ENCODE data around the gene PPM1D.

PPM1D gene

DNA sequence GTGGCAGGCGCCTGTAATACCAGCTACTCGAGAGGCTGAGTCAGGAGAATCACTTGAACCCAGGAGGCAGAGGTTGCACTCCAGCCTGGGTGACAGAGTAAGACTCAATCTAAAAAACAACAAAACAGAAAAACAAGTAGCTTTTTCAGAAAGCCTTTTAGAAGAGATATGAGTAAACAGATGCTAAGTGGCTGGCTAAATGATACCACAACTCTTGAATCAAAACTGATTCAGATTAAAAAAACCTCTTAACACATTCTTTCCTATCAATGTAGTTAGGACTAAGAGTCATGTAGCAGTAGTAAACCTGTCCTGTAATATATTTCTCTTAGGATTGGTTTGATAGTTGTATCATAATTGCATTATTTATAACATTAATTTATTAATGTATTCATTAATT lies 23.0 kb downstream of the PPM1D start:
- no peaks in the 10 kb centered on the region for H3K27me3 ChIP-seq (ENCODE audit: control insufficient read depth, insufficient read depth, low read length)
- H3K9me3 ChIP-seq (ENCODE audit: control insufficient read depth, insufficient read depth, low read length), result no peaks in the 10 kb centered on the region
- no peaks in the 10 kb centered on the region for H3K4me1 ChIP-seq (ENCODE audit: control insufficient read depth, insufficient read depth, low read length)
- H3K9ac ChIP-seq (ENCODE audit: low read depth, low read length), result no peak overlapping the region
- H3K4me3 ChIP-seq (ENCODE audit: low read depth, low read length), result no peak overlapping the region
- no peak overlapping the region for H3K27ac ChIP-seq (ENCODE audit: low read depth, low read length)
- peaks cover 15% of the 10 kb centered on the region for H3K36me3 ChIP-seq (ENCODE audit: control insufficient read depth, insufficient read depth, low read length)

- Histone ChIP-seq H3K9ac (ENCODE audit: low read depth, low read length) (no peak overlapping the region), H3K4me3 (ENCODE audit: low read depth, low read length) (no peak overlapping the region), H3K4me1 (ENCODE audit: control insufficient read depth, insufficient read depth, low read length) (no peaks in the 10 kb centered on the region), H3K27ac (ENCODE audit: low read depth, low read length) (no peak overlapping the region), H3K27me3 (ENCODE audit: control insufficient read depth, insufficient read depth, low read length) (no peaks in the 10 kb centered on the region), H3K36me3 (ENCODE audit: control insufficient read depth, insufficient read depth, low read length) (peaks cover 15% of the 10 kb centered on the region), H3K9me3 (ENCODE audit: control insufficient read depth, insufficient read depth, low read length) (no peaks in the 10 kb centered on the region)
Observed at GRCh38 chr17:60623415-60623814, 23.4 kb downstream of the PPM1D start.

DNA sequence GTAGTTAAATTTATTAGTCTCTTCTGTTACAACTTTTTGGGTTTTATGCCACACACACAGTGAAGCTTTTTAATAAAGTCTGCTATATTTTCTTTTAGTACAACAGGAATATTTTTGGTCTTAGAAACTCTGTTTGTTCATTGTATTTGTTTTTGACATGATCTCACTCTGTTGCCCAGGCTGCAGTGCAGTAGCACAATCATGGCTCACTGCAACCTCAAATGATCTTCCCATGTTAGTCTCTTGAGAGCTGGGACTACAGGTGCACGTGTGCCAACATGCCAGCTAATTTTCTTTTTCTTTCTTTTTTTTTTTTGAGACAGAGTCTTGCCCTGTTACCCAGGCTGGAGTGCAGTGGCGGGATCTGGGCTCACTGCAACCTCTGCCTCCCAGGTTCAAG lies 27.1 kb downstream of the PPM1D start:
- no peaks in the 10 kb centered on the region for H3K9me3 ChIP-seq (ENCODE audit: control insufficient read depth, insufficient read depth, low read length)
- no peak overlapping the region for H3K4me3 ChIP-seq (ENCODE audit: low read depth, low read length)
- H3K36me3 ChIP-seq (ENCODE audit: control insufficient read depth, insufficient read depth, low read length), result peaks cover 24% of the 10 kb centered on the region
- H3K27ac ChIP-seq (ENCODE audit: low read depth, low read length), result no peak overlapping the region
- no peak overlapping the region for H3K9ac ChIP-seq (ENCODE audit: low read depth, low read length)
- no peaks in the 10 kb centered on the region for H3K27me3 ChIP-seq (ENCODE audit: control insufficient read depth, insufficient read depth, low read length)
- H3K4me1 ChIP-seq (ENCODE audit: control insufficient read depth, insufficient read depth, low read length), result no peaks in the 10 kb centered on the region

- Histone ChIP-seq H3K27ac (ENCODE audit: low read depth, low read length) (no peak overlapping the region), H3K9ac (ENCODE audit: low read depth, low read length) (no peak overlapping the region), H3K36me3 (ENCODE audit: control insufficient read depth, insufficient read depth, low read length) (peaks cover 24% of the 10 kb centered on the region), H3K4me1 (ENCODE audit: control insufficient read depth, insufficient read depth, low read length) (no peaks in the 10 kb centered on the region), H3K27me3 (ENCODE audit: control insufficient read depth, insufficient read depth, low read length) (no peaks in the 10 kb centered on the region), H3K9me3 (ENCODE audit: control insufficient read depth, insufficient read depth, low read length) (no peaks in the 10 kb centered on the region), H3K4me3 (ENCODE audit: low read depth, low read length) (no peak overlapping the region)
Observed at GRCh38 chr17:60628252-60628889, 28.4 kb downstream of the PPM1D start.

GRCh38 chr17:60629120-60629519 lies 29.1 kb downstream of the PPM1D start:
- peaks cover 26% of the 10 kb centered on the region for H3K36me3 ChIP-seq (ENCODE audit: control insufficient read depth, insufficient read depth, low read length)

GRCh38 chr17:60630352-60630751 lies 30.4 kb downstream of the PPM1D start:
- Histone ChIP-seq H3K27me3 (ENCODE audit: control insufficient read depth, insufficient read depth, low read length) (no peaks in the 10 kb centered on the region), H3K9me3 (ENCODE audit: control insufficient read depth, insufficient read depth, low read length) (no peaks in the 10 kb centered on the region), H3K27ac (ENCODE audit: low read depth, low read length) (no peak overlapping the region), H3K36me3 (ENCODE audit: control insufficient read depth, insufficient read depth, low read length) (peaks cover 33% of the 10 kb centered on the region), H3K4me3 (ENCODE audit: low read depth, low read length) (no peak overlapping the region), H3K9ac (ENCODE audit: low read depth, low read length) (no peak overlapping the region), H3K4me1 (ENCODE audit: control insufficient read depth, insufficient read depth, low read length) (no peaks in the 10 kb centered on the region)

More at GRCh38 chr17:60629120-60629519, 29.1 kb downstream of the PPM1D start:
- Histone ChIP-seq H3K4me3 (ENCODE audit: low read depth, low read length) (no peak overlapping the region), H3K4me1 (ENCODE audit: control insufficient read depth, insufficient read depth, low read length) (no peaks in the 10 kb centered on the region), H3K27ac (ENCODE audit: low read depth, low read length) (no peak overlapping the region), H3K27me3 (ENCODE audit: control insufficient read depth, insufficient read depth, low read length) (no peaks in the 10 kb centered on the region), H3K9me3 (ENCODE audit: control insufficient read depth, insufficient read depth, low read length) (no peaks in the 10 kb centered on the region), H3K9ac (ENCODE audit: low read depth, low read length) (no peak overlapping the region)

GRCh38 chr17:60631119-60631518 lies 31.1 kb downstream of the PPM1D start:
- Histone ChIP-seq H3K4me1 (ENCODE audit: control insufficient read depth, insufficient read depth, low read length) (no peaks in the 10 kb centered on the region), H3K9ac (ENCODE audit: low read depth, low read length) (no peak overlapping the region), H3K27ac (ENCODE audit: low read depth, low read length) (no peak overlapping the region), H3K27me3 (ENCODE audit: control insufficient read depth, insufficient read depth, low read length) (no peaks in the 10 kb centered on the region), H3K4me3 (ENCODE audit: low read depth, low read length) (no peak overlapping the region), H3K36me3 (ENCODE audit: control insufficient read depth, insufficient read depth, low read length) (peaks cover 35% of the 10 kb centered on the region), H3K9me3 (ENCODE audit: control insufficient read depth, insufficient read depth, low read length) (no peaks in the 10 kb centered on the region)

- Histone ChIP-seq H3K4me1 (ENCODE audit: control insufficient read depth, insufficient read depth, low read length) (no peaks in the 10 kb centered on the region), H3K9ac (ENCODE audit: low read depth, low read length) (no peak overlapping the region), H3K36me3 (ENCODE audit: control insufficient read depth, insufficient read depth, low read length) (peaks cover 36% of the 10 kb centered on the region), H3K27ac (ENCODE audit: low read depth, low read length) (no peak overlapping the region), H3K27me3 (ENCODE audit: control insufficient read depth, insufficient read depth, low read length) (no peaks in the 10 kb centered on the region), H3K4me3 (ENCODE audit: low read depth, low read length) (no peak overlapping the region), H3K9me3 (ENCODE audit: control insufficient read depth, insufficient read depth, low read length) (no peaks in the 10 kb centered on the region)
Observed at GRCh38 chr17:60637683-60638082, 37.7 kb downstream of the PPM1D start.

DNA sequence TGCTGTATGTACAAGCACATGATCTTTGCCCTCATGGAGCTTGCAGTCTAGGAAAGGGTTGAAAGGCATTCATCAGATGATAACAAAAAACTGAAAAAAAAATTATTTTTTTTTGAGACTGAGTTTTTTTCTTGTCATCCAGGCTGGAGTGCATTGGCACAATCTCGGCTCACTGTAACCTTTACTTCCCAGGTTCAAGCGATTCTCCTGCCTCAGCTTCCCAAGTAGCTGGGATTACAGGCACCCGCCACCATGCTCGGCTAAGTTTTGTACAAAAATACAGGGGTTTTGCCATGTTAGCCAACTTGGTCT lies 39.0 kb downstream of the PPM1D start:
- Histone ChIP-seq H3K9ac (ENCODE audit: low read depth, low read length) (no peak overlapping the region), H3K4me3 (ENCODE audit: low read depth, low read length) (no peak overlapping the region), H3K4me1 (ENCODE audit: control insufficient read depth, insufficient read depth, low read length) (no peaks in the 10 kb centered on the region), H3K9me3 (ENCODE audit: control insufficient read depth, insufficient read depth, low read length) (no peaks in the 10 kb centered on the region), H3K27ac (ENCODE audit: low read depth, low read length) (no peak overlapping the region), H3K36me3 (ENCODE audit: control insufficient read depth, insufficient read depth, low read length) (peaks cover 29% of the 10 kb centered on the region), H3K27me3 (ENCODE audit: control insufficient read depth, insufficient read depth, low read length) (no peaks in the 10 kb centered on the region)

GRCh38 chr17:60640503-60640902 lies 40.5 kb downstream of the PPM1D start:
- H3K27ac ChIP-seq (ENCODE audit: low read depth, low read length), result no peak overlapping the region
- H3K9me3 ChIP-seq (ENCODE audit: control insufficient read depth, insufficient read depth, low read length), result no peaks in the 10 kb centered on the region
- no peak overlapping the region for H3K4me3 ChIP-seq (ENCODE audit: low read depth, low read length)
- H3K27me3 ChIP-seq (ENCODE audit: control insufficient read depth, insufficient read depth, low read length), result no peaks in the 10 kb centered on the region
- H3K9ac ChIP-seq (ENCODE audit: low read depth, low read length), result no peak overlapping the region
- no peaks in the 10 kb centered on the region for H3K4me1 ChIP-seq (ENCODE audit: control insufficient read depth, insufficient read depth, low read length)
- peaks cover 16% of the 10 kb centered on the region for H3K36me3 ChIP-seq (ENCODE audit: control insufficient read depth, insufficient read depth, low read length)

DNA sequence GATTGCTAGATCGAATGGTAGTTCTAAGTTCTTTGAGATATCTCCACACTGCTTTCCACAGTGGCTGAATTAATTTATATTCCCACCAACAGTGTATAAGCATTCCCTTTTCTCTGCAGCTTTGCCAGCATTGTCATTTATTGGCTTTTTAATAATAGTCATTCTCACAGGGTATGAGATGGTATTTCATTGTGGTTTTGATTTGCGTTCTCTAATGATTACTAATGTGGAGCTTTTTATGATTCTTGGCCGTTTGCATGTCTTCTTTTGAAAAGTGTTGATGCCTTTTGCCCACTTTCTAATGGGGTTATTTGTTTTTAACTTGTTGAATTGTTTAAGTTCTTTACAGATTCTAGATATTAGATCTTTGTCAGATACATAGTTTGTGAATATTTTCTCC lies 41.1 kb downstream of the PPM1D start:
- Histone ChIP-seq H3K9ac (ENCODE audit: low read depth, low read length) (no peak overlapping the region), H3K27ac (ENCODE audit: low read depth, low read length) (no peak overlapping the region), H3K9me3 (ENCODE audit: control insufficient read depth, insufficient read depth, low read length) (no peaks in the 10 kb centered on the region), H3K36me3 (ENCODE audit: control insufficient read depth, insufficient read depth, low read length) (peaks cover 10% of the 10 kb centered on the region; the same call in 1 of the 2 replicates), H3K4me3 (ENCODE audit: low read depth, low read length) (no peak overlapping the region), H3K27me3 (ENCODE audit: control insufficient read depth, insufficient read depth, low read length) (no peaks in the 10 kb centered on the region), H3K4me1 (ENCODE audit: control insufficient read depth, insufficient read depth, low read length) (no peaks in the 10 kb centered on the region)

- no peaks in the 10 kb centered on the region for H3K4me1 ChIP-seq (ENCODE audit: control insufficient read depth, insufficient read depth, low read length)
- H3K27ac ChIP-seq (ENCODE audit: low read depth, low read length), result no peak overlapping the region
- H3K36me3 ChIP-seq (ENCODE audit: control insufficient read depth, insufficient read depth, low read length), result 0 out of 2 replicates have a peak, but pooled peaks cover 4% of the 10 kb centered on the region
- no peaks in the 10 kb centered on the region for H3K27me3 ChIP-seq (ENCODE audit: control insufficient read depth, insufficient read depth, low read length)
- H3K9ac ChIP-seq (ENCODE audit: low read depth, low read length), result no peak overlapping the region
- no peaks in the 10 kb centered on the region for H3K9me3 ChIP-seq (ENCODE audit: control insufficient read depth, insufficient read depth, low read length)
- H3K4me3 ChIP-seq (ENCODE audit: low read depth, low read length), result no peak overlapping the region
Observed at GRCh38 chr17:60641810-60642220, 41.8 kb downstream of the PPM1D start.
